Hindlimb muscle (tissue), 1 donor: ENCODE data around the gene LITAF. TPM values are rescaled to one million over a fixed set of nuclear protein-coding genes. Genes with fewer than 3 reads are reported as not detected.
A peak's percentile ranks its signal among the peaks of the same experiment; 100 is the strongest.

Source experiments
- DNase-seq: peaks from one replicate; pipeline ENCODE4 v3.0.0-alpha.2; 2013
- polyA plus RNA-seq: library from polyadenylated mRNA; unstranded; fragments of 120-200 nt; gene quantifications from one replicate; pipeline ENCODE4 v1.2.1, GENCODE V29; 2013; ENCODE audit not compliant: insufficient read length

Gene LITAF
- polyA plus RNA-seq, 1 donor = 34.9 TPM

GRCh38 chr16:11550791-11551498 lies 35.8 kb downstream of the LITAF start:
- peak; percentile 70 for DNase-seq

- no peak for DNase-seq
Observed at GRCh38 chr16:11547118-11547916, 39.4 kb downstream of the LITAF start.

- DNase-seq = no peak
Observed at GRCh38 chr16:11546608-11547061, 40.1 kb downstream of the LITAF start.

- DNase-seq = no peak
Observed at GRCh38 chr16:11543661-11544393, 42.9 kb downstream of the LITAF start.

- peak; percentile 40 for DNase-seq
Observed at GRCh38 chr16:11542069-11542744, 44.5 kb downstream of the LITAF start.

GRCh38 chr16:11539641-11540050 lies 47.1 kb downstream of the LITAF start:
- DNase-seq = no peak

- DNase-seq = no peak
Observed at GRCh38 chr16:11538880-11539279, 47.8 kb downstream of the LITAF start.

- DNase-seq = no peak
Observed at GRCh38 chr16:11536104-11536866, 50.4 kb downstream of the LITAF start.

GRCh38 chr16:11535494-11535893 lies 51.2 kb downstream of the LITAF start:
- no peak for DNase-seq

- no peak for DNase-seq
Observed at GRCh38 chr16:11534262-11534661, 52.5 kb downstream of the LITAF start.

- no peak for DNase-seq
Observed at GRCh38 chr16:11533588-11533987, 53.1 kb downstream of the LITAF start.

- no peak for DNase-seq
Observed at GRCh38 chr16:11530171-11530940, 56.4 kb downstream of the LITAF start.

GRCh38 chr16:11529285-11529684 lies 57.4 kb downstream of the LITAF start:
- no peak for DNase-seq

GRCh38 chr16:11528053-11528452 lies 58.7 kb downstream of the LITAF start:
- no peak for DNase-seq

- DNase-seq = no peak
Observed at GRCh38 chr16:11526655-11527350, 59.9 kb downstream of the LITAF start.

- no peak for DNase-seq
Observed at GRCh38 chr16:11524098-11524760, 62.5 kb downstream of the LITAF start.

- DNase-seq = no peak
Observed at GRCh38 chr16:11521055-11521454, 65.7 kb downstream of the LITAF start.

- DNase-seq = no peak
Observed at GRCh38 chr16:11520442-11520841, 66.3 kb downstream of the LITAF start.

GRCh38 chr16:11517961-11518360 lies 68.8 kb downstream of the LITAF start:
- DNase-seq = no peak
